Activated CD8-positive, alpha-beta memory T cell treated with anti-CD3 and anti-CD28 coated beads for 24 hours (primary cell): ENCODE results near the gene CELF6.
A peak's percentile ranks its signal among the peaks of the same experiment; 100 is the strongest.

ENCODE experiments used
- DNase-seq: peaks from one replicate; pipeline ENCODE4 v3.0.0-alpha.2; 2020

CELF6 gene

DNA sequence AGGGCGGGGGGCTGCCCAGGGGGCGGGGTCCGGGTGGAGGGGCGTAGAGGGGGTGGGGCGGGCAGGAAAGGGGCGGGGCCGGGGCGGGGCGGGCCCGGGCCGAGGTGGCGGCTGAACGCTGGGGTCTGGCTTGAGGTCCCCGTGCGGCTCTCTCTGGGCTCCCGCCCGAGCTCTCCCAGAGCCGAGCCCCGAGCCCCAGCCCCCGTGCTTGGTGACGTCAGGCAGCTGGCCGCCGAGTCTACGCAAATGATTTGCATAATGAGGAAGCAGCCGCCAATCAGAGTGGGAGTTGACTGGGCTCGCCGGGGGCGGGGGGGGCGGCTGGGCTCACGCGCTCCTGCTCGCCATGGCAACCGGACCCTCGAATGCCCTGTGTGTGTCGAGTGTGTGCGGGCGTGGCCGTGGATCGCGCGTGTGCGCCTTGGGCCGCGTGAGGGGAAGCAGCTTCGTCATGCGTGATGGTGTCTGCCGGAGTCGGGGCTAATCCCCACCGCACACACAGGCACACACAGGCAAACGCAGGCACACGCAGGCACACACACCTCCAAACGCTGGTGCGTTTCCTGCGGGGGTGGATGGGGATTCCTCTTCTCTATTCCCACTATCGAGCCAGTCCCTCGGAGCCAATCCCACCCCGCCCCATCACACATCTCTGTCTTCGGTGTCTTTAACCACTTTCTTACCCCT is at the start of gene CELF6:
Gene CELF6 (minus strand): TSS at position 173 of the 687 bp plus-strand sequence. CDS start 283 bp downstream, outside the sequence.
- DNase-seq, result peak; percentile 85

DNA sequence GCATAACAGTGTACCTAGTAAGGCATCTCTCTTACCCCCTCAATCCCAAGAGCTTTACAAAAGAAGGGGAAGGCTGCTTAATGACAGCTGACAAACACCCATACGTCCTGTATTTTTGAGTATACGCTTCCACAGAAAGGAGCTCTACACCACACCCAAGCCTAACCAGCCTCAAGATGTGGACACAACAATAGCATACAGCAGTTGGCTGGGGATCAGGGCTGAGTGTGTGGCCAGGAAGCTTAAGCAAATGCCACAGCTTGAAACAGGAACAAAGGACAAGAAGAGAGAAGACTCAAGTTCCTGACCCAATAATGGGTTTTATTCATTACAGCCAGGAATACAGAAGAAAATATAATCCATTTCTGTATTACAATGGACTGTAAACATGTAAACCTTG is 48.9 kb upstream of the CELF6 start:
- DNase-seq, result no peak

DNA sequence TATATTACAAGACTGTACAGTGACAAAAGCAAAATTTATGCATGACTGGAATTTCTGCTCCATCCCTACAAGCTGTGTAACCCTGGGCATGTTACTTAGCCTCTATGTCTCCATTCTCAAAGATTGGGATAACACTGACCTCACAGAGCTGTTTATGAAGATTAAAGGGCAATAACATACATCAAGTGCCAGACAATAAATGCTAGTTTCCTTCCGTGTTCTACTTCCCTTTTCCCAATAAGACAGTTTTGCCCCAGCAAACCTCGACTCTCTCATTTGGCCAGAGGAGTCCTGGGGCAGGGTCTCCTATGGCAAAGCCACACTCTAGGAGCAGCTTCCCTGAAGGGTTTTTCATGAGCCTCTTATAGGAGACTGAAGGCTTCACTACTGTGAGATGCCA is 48.4 kb upstream of the CELF6 start:
- no peak for DNase-seq

DNA sequence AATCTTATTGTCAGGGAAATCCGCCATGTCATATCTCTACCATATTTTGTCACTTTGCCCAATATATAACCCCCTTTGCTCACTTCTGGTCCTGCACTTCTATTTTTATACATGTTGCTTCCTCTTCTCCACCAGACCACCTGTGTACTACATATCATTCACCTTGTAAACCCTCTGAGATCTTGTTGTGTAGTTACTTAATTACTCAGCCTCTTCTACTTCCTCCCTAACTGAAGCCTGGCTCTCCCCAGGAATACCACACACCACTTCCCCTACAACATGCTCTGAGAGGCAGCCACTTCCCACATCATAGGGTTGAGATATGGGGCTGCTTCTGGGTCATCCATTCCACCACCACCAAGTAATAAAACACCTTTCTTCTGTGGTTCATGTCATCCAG is 45.9 kb upstream of the CELF6 start:
- DNase-seq, result no peak

DNA sequence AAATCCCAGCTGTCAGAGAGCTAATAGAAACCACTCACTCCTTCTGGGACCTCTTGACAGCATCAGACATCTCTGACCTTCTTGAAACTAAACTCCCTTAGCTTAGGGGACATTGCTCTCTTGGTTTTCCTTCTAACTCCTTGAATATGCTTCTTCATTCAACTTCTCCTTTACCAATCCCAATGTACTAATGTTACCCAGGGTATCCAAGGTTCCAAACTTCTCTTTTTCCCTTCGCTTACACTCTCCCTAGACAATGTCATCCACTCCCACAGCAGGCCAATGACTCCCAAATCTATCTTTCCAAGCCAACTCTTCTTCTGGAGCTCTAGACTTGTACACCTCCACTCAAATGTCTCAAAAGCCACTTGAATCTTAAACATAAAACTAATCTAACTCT is 41.2 kb upstream of the CELF6 start:
- DNase-seq, result no peak

DNA sequence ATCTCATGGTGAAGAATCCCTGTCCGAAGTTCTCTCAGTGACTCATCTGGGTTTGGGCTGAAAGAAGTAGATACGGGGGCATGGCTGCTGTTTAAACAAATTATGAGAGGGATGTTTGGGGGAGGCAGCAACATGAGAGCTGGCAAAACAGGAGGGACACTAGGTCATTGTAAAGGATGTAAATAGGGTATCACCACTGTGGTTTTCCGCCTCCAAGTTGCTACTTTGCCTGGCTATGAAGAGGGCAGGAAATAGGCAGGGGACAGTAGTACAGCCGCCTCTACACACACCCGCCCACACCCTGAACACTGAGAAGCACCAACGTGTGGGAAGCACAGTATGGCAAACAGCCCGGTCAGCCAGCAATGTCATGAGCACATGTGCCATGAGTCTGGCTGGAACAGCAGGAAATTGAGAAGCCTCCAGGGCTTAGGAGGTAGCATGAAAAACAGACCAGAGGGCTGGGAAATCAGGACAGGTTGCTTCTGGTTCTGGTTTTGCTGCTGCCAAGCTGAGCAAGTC is 38.8 kb upstream of the CELF6 start:
- DNase-seq, result no peak

DNA sequence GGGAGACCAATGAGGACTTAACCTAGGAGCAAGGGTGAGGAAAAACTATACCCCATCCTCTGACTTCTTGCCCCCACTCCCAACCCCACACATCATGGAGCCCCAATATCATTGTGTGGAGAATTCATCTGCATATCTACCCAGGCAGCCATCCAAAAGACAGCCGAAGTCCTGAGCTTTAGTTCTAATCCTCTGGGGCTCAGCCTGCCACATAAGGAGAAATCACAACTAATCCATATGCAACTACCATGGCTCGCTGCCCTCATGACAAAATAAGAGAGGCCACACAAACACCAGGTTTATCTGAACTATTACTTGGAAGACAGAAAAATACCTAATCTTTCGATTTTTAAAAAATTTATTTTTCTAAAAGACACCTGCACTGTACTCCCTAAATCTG is 38.2 kb upstream of the CELF6 start:
- DNase-seq, result no peak

DNA sequence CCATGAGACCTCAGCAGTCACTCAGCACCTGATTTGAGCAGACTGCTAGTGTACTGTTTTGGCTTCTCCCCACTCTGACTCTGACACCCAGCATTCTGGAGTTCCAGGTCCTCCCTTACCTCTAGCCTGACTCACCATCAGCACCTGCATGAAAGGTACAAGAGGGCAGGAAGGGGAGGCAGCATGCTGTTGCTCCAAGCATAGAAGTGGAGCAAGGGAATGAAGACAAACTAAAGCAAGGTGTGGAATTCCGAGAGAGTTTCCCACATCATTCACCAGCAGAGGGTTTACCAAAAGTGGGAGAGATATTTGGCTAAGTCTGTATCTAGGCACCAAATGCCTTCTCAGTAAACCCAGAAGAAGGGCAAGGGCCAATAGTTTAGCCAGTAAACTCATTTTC is 34.5 kb upstream of the CELF6 start:
- peak; percentile 38 for DNase-seq

DNA sequence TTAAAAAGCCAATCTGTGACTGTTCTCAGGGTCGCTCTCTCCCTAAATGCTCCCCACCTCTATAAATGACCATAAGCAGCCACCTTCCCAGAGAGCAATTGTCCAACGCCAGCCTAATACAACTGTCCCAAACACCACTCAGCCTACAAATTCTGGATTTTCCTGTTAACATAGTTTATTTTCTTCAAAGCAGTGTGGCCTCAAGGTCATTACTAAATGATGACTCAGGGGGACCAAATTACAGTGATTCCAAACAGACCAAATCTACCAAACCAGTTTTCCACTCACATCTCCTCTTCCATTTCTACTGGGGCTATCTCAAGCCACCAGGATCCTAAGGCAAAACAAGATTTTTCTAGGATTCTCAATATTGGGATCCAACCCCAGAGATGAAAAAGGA is 33.3 kb upstream of the CELF6 start:
- no peak for DNase-seq

DNA sequence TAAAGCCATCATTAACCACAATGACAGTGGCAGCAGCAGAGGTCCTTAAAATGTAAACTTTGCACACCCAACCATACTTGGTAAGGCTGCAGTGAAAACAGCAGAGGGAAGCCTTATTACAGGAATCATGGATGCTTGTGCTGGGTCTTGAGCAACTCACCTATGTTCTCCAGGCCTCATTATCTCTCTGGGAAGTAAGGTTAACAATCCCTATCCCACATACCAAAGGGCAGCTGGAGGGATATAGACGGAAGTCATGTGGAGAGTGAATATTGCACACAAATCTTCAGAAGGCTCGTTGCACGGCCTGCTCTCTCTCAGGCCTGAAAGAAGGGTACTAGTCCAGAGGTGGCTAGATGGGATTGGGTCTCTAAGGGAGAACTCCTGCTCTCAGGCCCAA is 25.8 kb upstream of the CELF6 start:
- peak; percentile 17 for DNase-seq

DNA sequence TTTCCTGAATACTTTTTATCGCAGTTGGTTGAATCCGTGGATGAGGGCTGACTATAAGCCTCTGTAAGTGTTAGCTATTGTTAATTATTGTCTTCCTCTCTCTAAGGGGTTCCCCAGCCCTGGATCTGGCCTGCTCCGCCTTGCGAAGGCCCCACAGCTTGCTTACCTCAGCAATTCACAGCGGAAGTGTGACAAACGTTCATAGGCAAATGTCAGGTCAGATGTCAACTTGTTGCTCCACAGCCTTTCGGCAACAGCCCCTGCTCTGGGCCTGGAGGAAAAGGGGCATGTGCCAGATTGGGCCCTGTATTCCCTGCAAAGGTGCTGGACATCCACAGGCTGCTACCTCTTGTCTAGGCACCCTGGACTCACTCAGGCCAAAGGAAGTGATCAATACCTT is 25.3 kb upstream of the CELF6 start:
- peak; percentile 37 for DNase-seq

DNA sequence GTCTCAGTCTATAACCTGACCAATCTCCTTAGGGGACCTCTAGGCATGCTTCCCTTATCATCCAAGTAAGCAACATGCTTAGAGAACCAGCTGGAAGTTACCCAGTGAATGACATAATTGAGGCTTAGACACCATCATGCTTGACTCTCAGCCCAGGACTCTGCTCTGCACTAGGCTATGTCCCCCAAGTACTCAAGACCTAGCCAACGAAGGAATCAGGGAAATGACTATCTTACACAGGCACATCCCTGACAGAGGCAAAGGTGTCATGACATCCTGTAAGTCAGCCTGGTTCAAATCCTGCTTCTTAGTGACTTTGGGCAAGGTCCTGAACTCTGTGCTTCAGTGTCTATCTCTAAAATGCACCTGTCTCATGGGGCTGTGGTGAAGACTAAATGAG is 24.6 kb upstream of the CELF6 start:
- DNase-seq, result no peak

DNA sequence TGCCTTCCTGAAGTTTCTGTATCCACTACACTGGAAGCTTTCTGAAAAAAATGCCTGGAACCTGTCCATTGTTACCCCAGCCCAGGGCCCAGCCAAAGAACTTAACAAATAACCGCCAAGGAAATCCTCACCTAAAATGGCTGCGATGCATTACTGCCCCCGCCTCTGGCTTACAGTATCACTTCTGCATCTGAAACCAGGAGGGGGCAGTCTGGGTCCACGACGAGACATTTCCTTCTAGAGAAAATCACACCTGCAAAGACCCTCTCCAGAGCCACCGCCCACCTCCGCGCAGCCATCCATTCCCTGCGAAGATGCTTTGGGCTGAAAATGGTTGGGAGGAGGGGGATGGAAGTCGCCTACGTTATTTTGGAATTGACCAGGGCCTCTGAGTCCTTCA is 22.4 kb upstream of the CELF6 start:
- no peak for DNase-seq

DNA sequence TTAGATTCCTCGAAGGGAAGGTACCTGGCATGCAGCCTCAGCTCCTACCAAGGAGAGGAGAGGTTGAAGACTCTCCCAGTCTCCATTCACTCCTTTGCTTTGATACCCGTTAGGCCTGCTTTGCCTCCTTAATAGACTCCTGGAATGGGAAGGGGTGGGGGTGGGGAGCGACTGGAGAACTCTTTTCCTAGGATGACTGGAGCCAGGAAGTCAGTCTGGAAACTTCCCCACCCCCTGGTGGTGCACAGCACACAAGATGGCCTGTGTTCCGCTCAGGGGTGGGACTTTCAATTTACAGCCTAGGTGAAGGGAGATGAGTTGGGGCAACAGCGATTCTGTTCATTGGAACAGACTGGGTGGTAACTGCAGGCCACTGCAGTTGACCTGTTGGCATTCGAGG is 21.4 kb upstream of the CELF6 start:
- no peak for DNase-seq

DNA sequence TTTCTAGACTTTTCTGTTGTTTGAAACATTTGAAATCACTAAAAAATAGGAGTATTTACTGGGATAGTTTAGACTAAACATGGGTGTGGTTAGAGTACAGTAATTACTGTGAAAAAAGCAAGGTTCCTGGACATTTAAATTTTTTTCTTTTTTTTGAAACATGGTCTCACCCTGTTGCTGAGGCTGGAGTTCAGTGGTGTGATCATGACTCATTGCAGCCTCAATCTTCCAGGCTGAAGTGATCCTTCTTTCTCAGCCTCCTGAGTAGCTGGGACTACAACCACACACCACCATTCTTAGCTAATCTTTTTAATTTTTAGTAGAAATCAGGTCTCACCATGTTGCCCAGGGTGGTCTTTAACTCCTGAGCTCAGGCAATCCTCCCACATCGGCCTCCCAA is 20.4 kb upstream of the CELF6 start:
- DNase-seq, result no peak

DNA sequence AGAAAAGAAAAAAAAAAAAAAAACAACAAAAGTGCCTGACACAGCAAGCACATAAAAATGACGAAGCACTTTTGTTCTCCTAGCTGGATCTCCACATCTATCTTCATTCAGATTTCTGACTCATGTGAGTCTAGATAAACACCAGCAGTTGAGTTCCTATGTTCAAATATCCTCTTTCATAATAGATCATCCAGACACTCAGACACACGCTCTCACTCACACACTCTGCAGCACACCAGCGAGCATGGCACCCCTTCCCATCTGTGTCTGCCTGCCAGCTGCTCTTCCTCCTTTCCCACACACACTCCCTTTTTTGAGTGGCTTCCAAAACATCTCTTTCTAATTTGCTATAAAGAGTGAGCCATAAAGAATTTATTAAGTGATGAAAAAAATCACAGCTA is 19.8 kb upstream of the CELF6 start:
- no peak for DNase-seq

DNA sequence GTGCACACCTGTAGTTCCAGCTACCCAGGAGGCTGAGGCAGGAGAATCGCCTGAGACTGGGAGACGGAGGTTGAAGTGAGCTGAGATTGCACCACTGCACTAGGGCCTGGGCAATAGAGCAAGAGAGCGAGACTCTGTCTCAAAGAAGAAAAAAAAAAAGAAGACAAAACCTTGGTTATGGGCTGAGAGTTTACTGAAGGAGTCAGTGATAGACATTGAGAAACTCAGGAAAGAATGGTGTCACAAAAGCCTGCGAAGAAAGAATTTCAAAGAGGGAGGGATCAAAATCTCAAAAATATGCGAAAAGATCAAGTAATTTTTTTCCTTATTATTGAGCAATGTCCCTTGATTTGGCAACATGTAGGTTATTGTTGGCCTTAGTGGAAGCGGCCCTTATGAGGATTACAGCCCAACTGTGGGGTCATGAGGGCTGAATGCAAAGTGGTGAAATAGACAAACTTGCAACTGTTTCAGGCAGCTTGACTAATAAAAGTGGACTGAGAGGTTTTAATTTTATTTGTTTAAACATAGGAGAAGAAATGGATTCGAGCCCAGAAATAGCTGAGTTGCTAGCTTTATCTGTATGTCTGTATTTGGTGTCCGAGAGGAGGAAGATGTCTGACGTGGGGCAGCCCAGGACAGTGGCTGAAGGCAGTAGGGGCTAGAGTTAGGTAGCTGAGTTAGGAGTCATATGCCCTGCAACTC is 18.8 kb upstream of the CELF6 start:
- no peak for DNase-seq

DNA sequence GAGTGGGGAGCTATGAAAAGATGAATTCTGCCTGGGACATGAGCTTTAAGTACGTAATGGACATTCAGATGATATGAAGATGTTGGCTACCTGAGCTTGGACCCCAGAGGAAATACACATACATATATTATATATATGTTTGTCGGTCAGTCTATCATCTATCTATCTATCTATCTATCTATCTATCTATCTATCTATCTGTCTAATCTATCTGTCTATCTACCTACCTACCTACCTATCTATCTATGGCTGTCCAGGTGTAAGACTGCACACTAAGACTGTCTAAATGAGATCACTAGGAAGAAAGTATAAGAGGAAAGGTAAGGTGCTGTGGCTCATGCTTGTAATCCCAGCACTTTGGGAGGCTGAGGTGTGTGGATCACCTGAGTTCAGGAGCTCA is 18.2 kb upstream of the CELF6 start:
- DNase-seq, result no peak

DNA sequence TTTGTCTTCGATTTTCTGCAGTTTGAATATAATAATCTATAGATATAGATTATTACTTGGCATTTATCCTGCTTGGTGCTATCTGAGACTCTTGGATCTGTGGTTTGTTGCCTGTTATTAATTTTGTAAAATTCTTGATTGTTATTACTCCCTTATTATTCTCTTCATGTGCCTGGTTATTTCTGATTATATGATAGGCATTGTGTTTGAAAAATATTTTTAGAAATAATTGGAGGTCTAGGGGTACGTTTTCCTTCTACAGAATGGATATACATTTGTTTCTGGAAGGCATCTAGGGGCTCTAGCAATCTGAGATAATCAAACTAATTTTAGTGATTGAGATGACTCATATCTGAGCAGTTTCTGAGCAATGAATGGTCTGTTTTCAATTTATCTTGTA is 14.9 kb upstream of the CELF6 start:
- no peak for DNase-seq

DNA sequence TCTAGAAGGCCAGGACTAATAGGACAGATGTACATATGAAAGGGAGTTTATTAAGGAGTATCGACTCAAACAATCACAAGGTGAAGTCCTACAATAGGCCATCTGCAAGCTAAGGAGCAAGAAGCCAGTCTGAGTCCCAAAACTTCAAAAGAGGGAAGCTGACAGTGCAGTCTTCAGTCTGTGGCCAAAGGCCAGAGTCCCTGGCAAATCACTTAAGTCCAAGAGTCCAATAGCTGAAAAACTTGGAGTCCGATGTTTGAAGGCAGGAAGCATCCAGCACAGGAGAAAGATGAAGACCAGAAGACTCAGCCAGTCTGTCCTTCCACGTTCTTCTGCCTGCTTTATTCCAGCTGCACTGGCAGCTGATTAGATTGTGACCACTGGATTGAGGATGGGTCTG is 11.1 kb upstream of the CELF6 start:
- DNase-seq, result no peak

DNA sequence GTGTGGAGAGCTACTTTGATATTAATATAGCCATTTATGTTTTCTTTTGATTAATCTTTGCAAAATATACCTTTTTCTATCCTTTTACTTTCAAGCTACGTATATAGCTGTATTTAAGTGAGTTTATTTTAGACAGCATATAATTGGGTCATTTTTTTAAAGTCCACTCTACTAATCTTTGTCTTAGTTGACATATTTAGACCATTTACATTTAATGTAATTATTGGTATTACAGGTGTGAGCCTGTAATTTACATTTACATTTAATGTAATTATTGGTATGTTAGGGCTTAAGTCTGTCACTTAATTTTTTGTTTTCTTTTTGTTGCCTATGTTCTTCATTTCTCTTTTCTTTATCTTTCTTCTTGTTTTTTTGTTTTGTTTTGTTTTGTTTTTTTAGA is 3.8 kb upstream of the CELF6 start:
- no peak for DNase-seq

DNA sequence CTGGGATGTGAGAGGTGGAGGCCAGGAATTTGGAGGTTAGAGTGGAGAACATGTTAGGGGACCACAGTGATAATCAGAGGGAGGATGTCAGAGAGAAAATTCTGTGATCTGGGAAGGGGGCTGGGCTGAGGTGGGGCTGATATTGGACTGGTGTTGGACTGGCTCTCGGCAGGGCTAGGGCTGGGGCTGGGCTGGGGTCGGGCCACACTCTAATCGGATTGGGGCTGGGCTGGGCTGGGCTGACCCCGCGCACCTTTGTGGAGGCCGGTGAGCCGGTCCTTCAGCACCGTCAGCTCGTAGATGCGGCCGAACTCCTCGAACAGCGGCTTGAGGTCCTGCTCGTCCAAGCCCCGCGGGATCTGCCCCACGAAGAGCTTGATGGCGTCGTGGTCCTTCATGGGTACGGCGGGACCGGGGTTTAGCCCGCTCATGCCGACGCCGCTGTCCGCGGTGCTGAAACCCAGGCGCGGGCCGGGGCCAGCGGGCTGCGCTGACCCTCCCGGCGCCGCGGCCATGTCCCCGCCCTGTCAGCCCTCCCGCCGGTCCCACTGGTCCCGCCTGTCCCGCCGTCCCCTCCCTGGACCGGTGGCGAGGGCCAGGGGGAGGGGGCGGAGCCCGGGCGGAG is 485 bp downstream of the CELF6 start:
- peak; percentile 76 for DNase-seq

DNA sequence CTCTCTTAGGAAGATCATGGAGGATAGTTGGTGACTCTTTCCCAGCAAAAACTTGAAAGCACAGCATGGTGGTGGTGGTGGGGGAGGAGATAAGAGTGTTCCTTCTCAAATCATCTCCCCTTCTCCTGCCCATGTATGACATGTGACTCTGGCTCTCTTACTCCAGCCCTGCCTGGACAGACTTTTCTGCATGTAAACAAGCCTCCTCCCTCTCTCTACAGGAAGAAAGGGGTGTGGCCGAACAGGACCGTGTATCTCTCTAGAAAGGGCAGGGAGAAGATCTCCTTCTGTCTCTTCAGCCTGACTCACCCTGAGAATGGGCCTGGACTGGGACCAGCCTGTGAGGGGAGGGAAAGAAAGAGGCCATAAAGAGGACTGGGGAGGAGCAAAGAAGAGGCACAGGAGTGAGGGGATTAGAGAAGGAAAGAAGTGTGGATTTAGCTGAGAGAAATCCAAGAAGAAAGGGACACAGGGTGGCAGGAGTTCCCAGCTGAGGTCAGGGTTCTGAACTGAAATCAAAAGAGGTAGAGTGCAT is 1.5 kb downstream of the CELF6 start:
- no peak for DNase-seq
